Measurements from ENCODE around the gene TAF11L8.
"Not testable (repeated sequence)": the region's sequence is repeated elsewhere in the genome, so short reads cannot be mapped to it uniquely, and the experiment has no call there.

TAF11L8 gene

DNA sequence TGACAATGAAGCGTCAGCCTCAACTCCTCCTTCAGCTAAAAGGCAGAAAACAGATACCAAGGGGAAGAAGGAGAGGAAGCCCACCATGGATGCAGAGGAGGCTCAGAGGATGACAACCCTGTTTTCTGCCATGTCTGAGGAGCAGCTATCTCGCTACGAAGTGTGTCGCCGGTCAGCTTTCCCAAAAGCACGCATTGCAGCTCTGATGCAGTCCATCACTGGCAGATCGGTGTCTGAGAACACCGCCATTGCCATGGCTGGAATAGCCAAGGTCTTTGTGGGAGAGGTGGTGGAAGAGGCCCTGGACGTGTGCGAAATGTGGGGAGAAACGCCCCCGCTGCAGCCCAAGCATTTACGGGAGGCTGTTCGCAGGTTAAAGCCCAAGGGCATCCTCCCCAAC lies 14.2 kb upstream of the TAF11L8 start:
- no peak overlapping the region for H3K4me3 ChIP-seq (ENCODE audit: low read depth, low read length)
- DNase-seq (ENCODE audit: low read depth), result no peak
- TF ChIP-seq, protein P1, sequence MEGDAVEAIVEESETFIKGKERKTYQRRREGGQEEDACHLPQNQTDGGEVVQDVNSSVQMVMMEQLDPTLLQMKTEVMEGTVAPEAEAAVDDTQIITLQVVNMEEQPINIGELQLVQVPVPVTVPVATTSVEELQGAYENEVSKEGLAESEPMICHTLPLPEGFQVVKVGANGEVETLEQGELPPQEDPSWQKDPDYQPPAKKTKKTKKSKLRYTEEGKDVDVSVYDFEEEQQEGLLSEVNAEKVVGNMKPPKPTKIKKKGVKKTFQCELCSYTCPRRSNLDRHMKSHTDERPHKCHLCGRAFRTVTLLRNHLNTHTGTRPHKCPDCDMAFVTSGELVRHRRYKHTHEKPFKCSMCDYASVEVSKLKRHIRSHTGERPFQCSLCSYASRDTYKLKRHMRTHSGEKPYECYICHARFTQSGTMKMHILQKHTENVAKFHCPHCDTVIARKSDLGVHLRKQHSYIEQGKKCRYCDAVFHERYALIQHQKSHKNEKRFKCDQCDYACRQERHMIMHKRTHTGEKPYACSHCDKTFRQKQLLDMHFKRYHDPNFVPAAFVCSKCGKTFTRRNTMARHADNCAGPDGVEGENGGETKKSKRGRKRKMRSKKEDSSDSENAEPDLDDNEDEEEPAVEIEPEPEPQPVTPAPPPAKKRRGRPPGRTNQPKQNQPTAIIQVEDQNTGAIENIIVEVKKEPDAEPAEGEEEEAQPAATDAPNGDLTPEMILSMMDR (IDR thresholded peaks at IDR 0.05; ENCODE audit: insufficient read depth, low read depth, low read length, missing control alignments), result no peak

GRCh38 chr5:17603880-17604279 lies 13.1 kb upstream of the TAF11L8 start, which contains the start of gene TAF11L11:
Gene TAF11L11 (plus strand): TSS chr5:17604183.
- not testable (repeated sequence) for DNase-seq (ENCODE audit: low read depth); H3K4me3 ChIP-seq (ENCODE audit: low read depth, low read length)

DNA sequence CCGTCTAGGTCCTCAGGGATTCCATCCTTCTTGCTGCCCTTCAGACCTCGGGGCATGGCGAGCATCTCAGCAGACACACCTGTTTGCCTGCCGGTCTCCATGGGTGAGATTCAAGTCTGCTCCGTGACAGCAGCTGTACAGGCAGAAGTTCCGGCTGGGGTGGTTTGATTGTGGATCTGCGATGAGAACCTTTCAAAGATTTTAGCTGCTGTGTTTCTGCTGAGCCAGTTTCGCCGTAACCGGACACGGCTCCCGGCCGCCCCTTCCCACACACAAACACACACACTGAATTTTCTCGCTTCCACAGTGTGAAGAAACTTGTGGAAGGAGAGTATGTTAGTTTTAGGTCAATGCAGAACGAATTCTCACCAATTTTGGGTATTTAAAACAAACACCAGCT lies 7.0 kb upstream of the TAF11L8 start, which contains the start of gene TAF11L10:
TSS of gene TAF11L10 (minus strand) at position 101 of the 400 bp plus-strand sequence.
- not testable (repeated sequence) for H3K4me3 ChIP-seq (ENCODE audit: low read depth, low read length); DNase-seq (ENCODE audit: low read depth)

GRCh38 chr5:17594255-17594654 lies 3.5 kb upstream of the TAF11L8 start, which contains the start of gene TAF11L9:
Gene TAF11L9 (minus strand): TSS chr5:17594394.
- not testable (repeated sequence) for H3K4me3 ChIP-seq (ENCODE audit: low read depth, low read length); DNase-seq (ENCODE audit: low read depth)

GRCh38 chr5:17585658-17586057 lies 5.1 kb downstream of the TAF11L8 start, which contains the start of gene TAF11L7:
Gene TAF11L7 (minus strand): TSS chr5:17585758.
- not testable (repeated sequence) for H3K4me3 ChIP-seq (ENCODE audit: low read depth, low read length); DNase-seq (ENCODE audit: low read depth)
